Measurements from ENCODE around the gene SPEG.
"Not testable (repeated sequence)": the region's sequence is repeated elsewhere in the genome, so short reads cannot be mapped to it uniquely, and the experiment has no call there.

SPEG gene

DNA sequence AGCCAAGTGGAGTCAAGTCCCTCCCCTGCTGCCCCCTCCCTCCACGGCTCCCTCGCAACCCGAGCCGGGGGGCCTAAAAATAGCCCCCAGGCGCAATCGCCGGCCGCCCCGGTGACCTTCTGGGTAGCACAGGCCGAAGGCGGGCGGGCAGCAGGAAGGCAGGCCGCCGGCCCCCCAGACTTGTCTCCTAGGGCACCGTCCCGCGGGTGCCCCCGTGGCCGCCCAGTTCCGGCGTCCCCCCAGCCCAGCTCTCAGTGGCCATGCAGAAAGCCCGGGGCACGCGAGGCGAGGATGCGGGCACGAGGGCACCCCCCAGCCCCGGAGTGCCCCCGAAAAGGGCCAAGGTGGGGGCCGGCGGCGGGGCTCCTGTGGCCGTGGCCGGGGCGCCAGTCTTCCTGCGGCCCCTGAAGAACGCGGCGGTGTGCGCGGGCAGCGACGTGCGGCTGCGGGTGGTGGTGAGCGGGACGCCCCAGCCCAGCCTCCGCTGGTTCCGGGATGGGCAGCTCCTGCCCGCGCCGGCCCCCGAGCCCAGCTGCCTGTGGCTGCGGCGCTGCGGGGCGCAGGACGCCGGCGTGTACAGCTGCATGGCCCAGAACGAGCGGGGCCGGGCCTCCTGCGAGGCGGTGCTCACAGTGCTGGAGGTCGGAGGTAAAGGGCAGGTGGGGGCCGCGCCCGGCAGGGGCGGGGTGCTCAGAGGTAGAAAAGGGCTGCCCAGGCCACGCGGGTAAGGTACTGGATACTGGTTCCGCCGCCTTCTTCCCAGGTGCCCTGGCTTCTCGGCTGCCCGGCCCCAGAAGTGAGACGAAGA lies at the start of gene SPEG:
SPEG (plus strand) TSS at position 126 of the 808 bp plus-strand sequence; CDS start at position 261, 135 bp downstream.
- no peak for DNase-seq (ENCODE audit: low read depth)

- DNase-seq (ENCODE audit: low read depth): no peak
These were observed 49.8 kb upstream of the SPEG start for GRCh38 chr2:219384859-219385258.

GRCh38 chr2:219385958-219386520 lies 48.6 kb upstream of the SPEG start:
- no peak for DNase-seq (ENCODE audit: low read depth)

DNA sequence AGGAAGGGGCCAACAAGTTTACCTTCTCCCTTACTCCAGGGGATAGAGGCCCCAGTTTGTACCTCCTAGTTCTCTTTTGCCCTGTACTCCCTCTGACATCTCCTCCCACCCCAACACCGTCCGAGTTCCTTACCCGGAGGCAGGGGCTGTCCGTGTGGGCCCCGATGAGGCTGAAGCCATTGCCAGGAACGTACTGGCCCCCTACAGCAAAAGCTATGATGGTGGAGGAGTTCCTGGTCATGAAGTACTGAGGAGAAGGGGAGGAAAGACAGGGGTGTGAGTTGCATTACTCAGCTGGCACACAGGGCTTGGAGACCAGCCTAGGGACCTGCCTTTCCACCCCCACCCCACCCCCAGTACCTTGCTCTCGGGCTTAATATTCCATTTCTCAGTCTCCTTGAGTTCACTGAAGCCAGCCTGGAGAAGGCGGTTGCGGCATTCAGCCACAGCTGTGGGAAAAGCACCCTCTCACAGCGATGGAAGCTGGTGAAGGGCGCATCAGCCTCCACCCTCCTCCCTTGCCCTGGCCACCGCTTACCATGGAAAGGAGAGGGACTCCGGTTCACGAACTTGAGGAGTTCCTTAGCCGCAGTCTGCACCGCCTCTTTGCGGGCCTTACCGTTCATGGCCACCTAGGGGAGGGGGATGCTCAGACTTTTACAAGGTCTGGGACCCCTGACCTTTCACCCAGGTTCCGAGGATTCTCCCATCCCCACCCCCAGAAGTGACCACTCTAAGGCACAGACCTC lies 47.9 kb upstream of the SPEG start:
- DNase-seq (ENCODE audit: low read depth): no peak

GRCh38 chr2:219387306-219388120 lies 47.1 kb upstream of the SPEG start, which contains the start of gene DNPEP:
TSS of gene DNPEP (minus strand) at chr2:219387912. CDS start at chr2:219387794, 118 bp downstream.
- peak; percentile 90 for DNase-seq (ENCODE audit: low read depth)

DNA sequence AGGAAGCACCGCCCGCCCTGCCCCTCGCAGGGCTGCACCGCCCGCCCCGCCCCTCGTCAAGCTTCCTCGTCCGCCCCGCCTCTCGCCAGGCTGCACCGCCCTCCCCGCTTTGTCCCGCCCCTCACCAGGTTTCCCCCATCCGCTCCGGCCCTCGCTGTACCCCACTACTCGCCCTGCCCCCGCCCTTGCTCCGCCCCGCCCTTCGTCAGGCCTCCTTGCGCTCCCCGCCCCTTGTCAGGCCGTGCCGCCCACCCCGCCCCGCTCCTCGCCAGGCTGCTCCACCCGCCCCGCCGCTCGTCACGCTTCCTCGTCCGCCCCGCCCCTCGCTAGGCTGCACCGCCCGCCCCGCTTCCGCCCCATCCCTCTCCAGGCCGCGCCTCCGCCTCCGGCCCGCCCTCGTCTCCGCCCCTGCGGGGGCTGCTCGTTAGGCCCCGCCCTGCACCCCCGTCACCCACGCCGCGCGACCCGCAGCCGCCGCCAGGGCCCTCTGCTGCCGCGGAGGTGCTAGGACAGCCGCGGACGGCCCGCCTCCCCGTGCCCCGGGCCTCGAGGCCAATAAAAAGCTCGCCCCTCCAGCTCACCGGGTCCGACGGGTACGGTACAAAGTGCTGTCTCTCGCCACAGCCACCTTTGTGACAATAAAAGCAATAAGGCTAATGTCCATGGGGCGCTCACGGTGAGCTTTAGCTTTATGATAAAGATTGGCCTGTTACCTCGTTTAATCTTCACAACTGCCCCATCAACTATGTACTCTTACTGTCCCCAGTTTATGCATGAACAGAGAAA lies 46.3 kb upstream of the SPEG start:
- DNase-seq (ENCODE audit: low read depth): peak; percentile 99

DNA sequence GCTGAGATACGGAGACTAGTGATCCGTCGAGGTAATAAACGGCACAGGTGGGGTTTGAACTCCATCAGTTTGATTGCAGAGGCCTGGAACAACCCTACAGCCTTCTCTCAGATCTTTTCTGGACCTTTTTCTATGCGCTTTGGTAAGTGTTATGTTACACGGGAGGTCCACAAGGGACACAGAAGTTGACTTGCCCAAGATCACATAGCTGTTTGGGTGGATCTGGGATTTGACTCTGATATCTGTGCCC lies 45.8 kb upstream of the SPEG start:
- DNase-seq (ENCODE audit: low read depth): no peak

DNA sequence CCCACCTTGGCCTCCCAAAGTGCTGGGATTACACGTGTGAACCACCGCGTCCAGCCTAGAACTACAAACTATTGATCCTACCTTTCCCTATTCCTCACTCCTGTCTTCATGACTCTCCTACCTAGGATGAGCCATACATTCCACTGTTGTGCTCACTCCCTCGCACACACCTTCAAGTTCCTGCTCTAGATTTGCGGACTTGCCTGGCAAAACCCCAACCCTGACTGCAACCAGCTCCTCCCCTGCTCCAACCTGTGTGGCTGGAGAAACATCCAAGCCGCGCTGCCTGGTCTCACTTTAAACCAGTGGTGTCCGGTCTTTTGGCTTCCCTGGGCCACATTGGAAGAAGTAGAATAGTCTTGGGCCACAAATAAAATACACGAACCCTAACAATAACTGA lies 41.9 kb upstream of the SPEG start:
- DNase-seq (ENCODE audit: low read depth): no peak

DNA sequence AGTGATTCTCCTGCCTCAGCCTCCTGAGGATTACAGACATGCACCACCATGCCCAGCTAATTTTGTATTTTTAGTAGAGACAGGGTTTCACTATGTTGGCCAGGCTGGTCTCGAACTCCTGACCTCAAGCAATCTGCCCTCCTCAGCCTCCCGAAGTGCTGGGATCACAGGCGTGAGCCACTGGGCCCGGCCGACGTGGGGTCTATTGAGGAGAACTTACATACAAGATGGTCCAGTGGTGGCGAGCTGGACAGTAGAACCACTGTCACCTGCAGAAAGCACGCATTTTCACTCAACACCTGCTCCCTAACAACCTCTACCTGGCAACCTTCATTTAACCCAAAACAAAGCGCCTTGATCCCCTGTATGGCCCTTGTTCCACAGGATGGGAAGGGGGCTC lies 39.6 kb upstream of the SPEG start:
- not testable (repeated sequence) for DNase-seq (ENCODE audit: low read depth)

DNA sequence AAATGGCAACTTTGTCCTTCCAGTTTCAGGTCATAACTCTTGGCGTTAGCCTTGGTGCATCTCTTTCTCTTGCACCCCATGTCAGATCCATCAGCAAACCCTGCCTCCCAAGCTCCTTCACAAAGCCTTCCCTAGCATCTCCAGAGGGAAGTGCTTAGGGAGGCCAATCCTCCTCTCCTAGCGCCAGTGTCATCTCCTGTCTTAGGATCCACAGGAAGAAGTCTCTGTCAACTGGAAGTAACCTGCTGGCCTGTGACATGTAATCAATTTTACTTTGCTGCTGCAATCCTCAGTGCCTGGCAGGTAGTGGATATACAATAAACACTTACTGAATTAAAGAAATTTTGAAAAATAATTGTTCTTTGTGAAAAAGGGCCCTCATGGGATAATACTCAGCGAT lies 39.0 kb upstream of the SPEG start:
- DNase-seq (ENCODE audit: low read depth): no peak

GRCh38 chr2:219396863-219397457 lies 37.7 kb upstream of the SPEG start:
- no peak for DNase-seq (ENCODE audit: low read depth)

- DNase-seq (ENCODE audit: low read depth): no peak
These were observed 35.8 kb upstream of the SPEG start for GRCh38 chr2:219398721-219399363.

- DNase-seq (ENCODE audit: low read depth): no peak
These were observed 34.7 kb upstream of the SPEG start for GRCh38 chr2:219399716-219400478.

DNA sequence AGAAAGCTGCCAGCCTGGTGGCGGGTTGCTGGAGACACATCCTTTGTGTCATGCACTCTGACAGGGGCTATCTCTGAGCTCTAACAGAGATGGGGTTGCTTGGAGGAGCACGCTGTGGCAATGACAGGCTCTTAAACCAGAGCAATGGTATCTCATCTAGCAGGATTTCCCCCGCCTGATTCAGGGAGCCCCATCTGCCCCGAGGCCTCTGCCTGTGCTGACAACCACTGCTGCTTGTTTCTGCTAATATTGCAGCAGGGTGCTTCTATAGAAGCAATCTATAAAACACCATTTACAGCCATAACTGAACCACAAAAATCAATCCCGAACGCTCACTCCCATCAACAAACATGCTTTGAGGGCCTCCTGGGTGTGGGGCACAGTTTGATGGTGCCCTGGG lies 34.1 kb upstream of the SPEG start:
- no peak for DNase-seq (ENCODE audit: low read depth)

DNA sequence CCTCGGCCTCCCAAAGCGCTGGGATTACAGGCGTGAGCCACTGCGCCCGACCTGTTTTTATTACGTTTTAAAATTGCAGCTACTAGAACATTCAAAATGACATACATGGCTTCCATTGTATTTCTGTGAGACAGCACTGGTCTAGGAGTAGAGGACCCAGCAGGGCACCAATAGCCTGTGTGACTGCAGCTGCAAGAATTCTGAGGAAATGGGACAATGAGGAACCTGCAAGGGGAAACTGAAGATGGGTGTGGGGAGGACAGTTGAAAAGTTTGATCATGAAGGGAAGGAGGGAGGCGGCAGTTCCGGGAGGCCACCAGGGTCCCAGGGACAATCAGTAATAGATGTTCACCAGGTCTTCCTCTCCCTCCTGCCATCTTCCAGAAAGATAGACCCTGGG lies 33.0 kb upstream of the SPEG start:
- no peak for DNase-seq (ENCODE audit: low read depth)

- peak; percentile 43 for DNase-seq (ENCODE audit: low read depth)
These were observed 31.8 kb upstream of the SPEG start for GRCh38 chr2:219402665-219403515.

GRCh38 chr2:219403861-219404260 lies 30.8 kb upstream of the SPEG start:
- DNase-seq (ENCODE audit: low read depth): no peak

- no peak for DNase-seq (ENCODE audit: low read depth)
These were observed 30.2 kb upstream of the SPEG start for GRCh38 chr2:219404291-219404910.
